K562 (cell line): ENCODE data around the gene ST3GAL3. TPM values are rescaled to one million over a fixed set of nuclear protein-coding genes. Genes with fewer than 3 reads are reported as not detected.
A peak's percentile ranks its signal among the peaks of the same experiment; 100 is the strongest.

ENCODE experiments used
- C11orf30 ChIP-seq: fragments of 450-650 bp; IDR thresholded peaks from 2 replicates; pipeline ENCODE4 v1.6.1; 2016; ENCODE audit warnings: low read depth, mild to moderate bottlenecking
- CGGBP1 ChIP-seq: fragments of 250-450 bp; sonication (Bioruptor Pico); IDR thresholded peaks from 2 replicates; pipeline ENCODE4 v1.9.0; 2021; ENCODE audit warnings: mild to moderate bottlenecking
- CHD7 ChIP-seq: fragments of 200-600 bp; sonication (generic); IDR thresholded peaks from one replicate; pipeline ENCODE4 v1.6.1; 2012; ENCODE audit warnings: mild to moderate bottlenecking, low read depth, low read length, inconsistent platforms
- EP300 ChIP-seq: IDR thresholded peaks from 2 replicates; pipeline ENCODE4 v1.6.1; 2012; ENCODE audit warnings: low read length, improper control_type of control experiment
- GABPA ChIP-seq: fragments of 200-800 bp; sonication (Bioruptor generic); conservative IDR thresholded peaks from 2 replicates; pipeline ENCODE4 v1.6.1; 2016; ENCODE audit warnings: low read depth, missing genetic modification characterization, missing compliant biosample characterization
- NBN ChIP-seq: fragments of 450-650 bp; IDR thresholded peaks from 2 replicates; pipeline ENCODE4 v1.6.1; 2016; ENCODE audit warnings: low read depth, mild to moderate bottlenecking
- NELFE ChIP-seq: IDR thresholded peaks from 2 replicates; pipeline ENCODE4 v1.6.1; 2011; ENCODE audit warnings: mild to moderate bottlenecking; ENCODE audit not compliant: insufficient read depth, insufficient read length
- PATZ1 ChIP-seq: fragments of 250-450 bp; sonication (Bioruptor Pico); IDR thresholded peaks from 2 replicates; pipeline ENCODE4 v1.5.0; 2020; ENCODE audit warnings: mild to moderate bottlenecking, borderline replicate concordance
- PHB ChIP-seq: fragments of 250-450 bp; sonication (Bioruptor Pico); IDR thresholded peaks from 2 replicates; pipeline ENCODE4 v1.5.0; 2021
- USF1 ChIP-seq: sonication (generic); formaldehyde crosslinking; IDR thresholded peaks from 2 replicates; pipeline ENCODE4 v1.9.0; 2022; ENCODE audit warnings: mild to moderate bottlenecking, missing genetic modification reagents
- ZNF23 ChIP-seq: fragments of 250-450 bp; sonication (Bioruptor Pico); IDR thresholded peaks from 2 replicates; pipeline ENCODE4 v1.4.0; 2020; ENCODE audit warnings: mild to moderate bottlenecking
- polyA plus RNA-seq, 8 experiments: library from polyadenylated mRNA; depleted of rRNA in 4 of 8; stranded (reverse) in 5 of 8; unstranded in 3 of 8; fragments of >200 nt; fragmentation: Nextera tagmentation in 2 of 8; fragmentation: Illumina TruSeq in 1 of 8; extraction: Ambion mirVana in 2 of 8; extraction: Trizol in 1 of 8; gene quantifications; 2 replicates each; pipeline versions ENCODE4 v1.2.1 to v1.2.3, GENCODE V29; 2011 to 2014; ENCODE audit warnings: inconsistent platforms in 1 of 8, missing spikeins in 1 of 8
- total RNA-seq, 7 experiments: library from RNA; depleted of rRNA in 6 of 7; stranded (reverse); fragments of >200 nt in 6 of 7; fragmentation: Illumina TruSeq in 2 of 7; extraction: Trizol in 2 of 7; gene quantifications; 2 replicates each; pipeline versions ENCODE4 v1.2.1 to v1.2.3, GENCODE V29; 2011 to 2021; ENCODE audit warnings: low replicate concordance in 1 of 7

ST3GAL3 gene
- total and polyA plus RNA-seq, 9 of the 15 experiments (the other 6 are each of a cell fraction or from before 2014, with no cell fraction given) = 1.2 to 18.9 (median 11.0) TPM

- TF ChIP-seq CGGBP1 (CRISPR knock-in tag) (no peak), CHD7 (no peak), GABPA (tag) (peak; percentile 44; the same call in 1 of the 2 replicates), C11orf30 (no peak), ZNF23 (CRISPR knock-in tag) (no peak), NBN (peak; percentile 43; the same call in 1 of the 2 replicates), PHB (CRISPR knock-in tag) (no peak), NELFE (no peak), EP300 (no peak), PATZ1 (CRISPR knock-in tag) (no peak), USF1 (CRISPR knock-in tag) (no peak)
These were observed 227.0 kb downstream of the ST3GAL3 start (continued) for GRCh38 chr1:43934101-43934985.
